Measurements from ENCODE around the gene CHAMP1. TPM values are rescaled to one million over a fixed set of nuclear protein-coding genes. Genes with fewer than 3 reads are reported as not detected.

Gene CHAMP1
- total RNA-seq, 1 donor from 2014 or later = 29.5 TPM

DNA sequence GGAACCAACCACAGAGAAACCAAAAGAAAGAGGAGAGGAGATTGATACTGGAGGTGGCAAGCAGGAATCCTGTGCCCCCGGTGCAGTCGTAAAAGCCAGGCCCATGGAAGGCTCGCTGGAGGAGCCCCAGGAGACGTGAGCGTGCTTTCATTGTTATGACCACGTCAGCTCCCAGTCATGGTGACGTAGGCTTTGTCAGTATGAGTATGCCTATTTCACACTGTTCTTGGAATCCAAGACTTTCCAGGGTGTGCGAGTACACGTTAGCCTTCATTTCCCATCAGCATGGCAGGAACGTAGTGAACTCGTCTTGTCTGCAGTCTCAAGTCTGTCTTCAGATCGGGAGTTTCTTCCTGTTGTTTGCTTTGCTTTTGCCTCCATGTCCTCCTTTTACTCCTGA is 15.4 kb upstream of the CHAMP1 start:
- no peak overlapping the region for H3K4me3 Mint-ChIP-seq (ENCODE audit: unreplicated experiment)
- no peaks in the 10 kb centered on the region for H3K27me3 Mint-ChIP-seq (ENCODE audit: unreplicated experiment)
- peaks cover 4% of the 10 kb centered on the region for H3K4me1 Mint-ChIP-seq (ENCODE audit: low read depth, unreplicated experiment)
- H3K36me3 Mint-ChIP-seq (ENCODE audit: unreplicated experiment) = no peaks in the 10 kb centered on the region
- DNase-seq = no peak
- TF ChIP-seq, protein P1, sequence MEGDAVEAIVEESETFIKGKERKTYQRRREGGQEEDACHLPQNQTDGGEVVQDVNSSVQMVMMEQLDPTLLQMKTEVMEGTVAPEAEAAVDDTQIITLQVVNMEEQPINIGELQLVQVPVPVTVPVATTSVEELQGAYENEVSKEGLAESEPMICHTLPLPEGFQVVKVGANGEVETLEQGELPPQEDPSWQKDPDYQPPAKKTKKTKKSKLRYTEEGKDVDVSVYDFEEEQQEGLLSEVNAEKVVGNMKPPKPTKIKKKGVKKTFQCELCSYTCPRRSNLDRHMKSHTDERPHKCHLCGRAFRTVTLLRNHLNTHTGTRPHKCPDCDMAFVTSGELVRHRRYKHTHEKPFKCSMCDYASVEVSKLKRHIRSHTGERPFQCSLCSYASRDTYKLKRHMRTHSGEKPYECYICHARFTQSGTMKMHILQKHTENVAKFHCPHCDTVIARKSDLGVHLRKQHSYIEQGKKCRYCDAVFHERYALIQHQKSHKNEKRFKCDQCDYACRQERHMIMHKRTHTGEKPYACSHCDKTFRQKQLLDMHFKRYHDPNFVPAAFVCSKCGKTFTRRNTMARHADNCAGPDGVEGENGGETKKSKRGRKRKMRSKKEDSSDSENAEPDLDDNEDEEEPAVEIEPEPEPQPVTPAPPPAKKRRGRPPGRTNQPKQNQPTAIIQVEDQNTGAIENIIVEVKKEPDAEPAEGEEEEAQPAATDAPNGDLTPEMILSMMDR (IDR thresholded peaks at IDR 0.05; ENCODE audit: partially characterized antibody, unreplicated experiment) = no peak
- peaks cover 2% of the 10 kb centered on the region for H3K9me3 Mint-ChIP-seq (ENCODE audit: unreplicated experiment)
- peak overlapping the region; percentile 49 for H3K27ac Mint-ChIP-seq (ENCODE audit: unreplicated experiment)

DNA sequence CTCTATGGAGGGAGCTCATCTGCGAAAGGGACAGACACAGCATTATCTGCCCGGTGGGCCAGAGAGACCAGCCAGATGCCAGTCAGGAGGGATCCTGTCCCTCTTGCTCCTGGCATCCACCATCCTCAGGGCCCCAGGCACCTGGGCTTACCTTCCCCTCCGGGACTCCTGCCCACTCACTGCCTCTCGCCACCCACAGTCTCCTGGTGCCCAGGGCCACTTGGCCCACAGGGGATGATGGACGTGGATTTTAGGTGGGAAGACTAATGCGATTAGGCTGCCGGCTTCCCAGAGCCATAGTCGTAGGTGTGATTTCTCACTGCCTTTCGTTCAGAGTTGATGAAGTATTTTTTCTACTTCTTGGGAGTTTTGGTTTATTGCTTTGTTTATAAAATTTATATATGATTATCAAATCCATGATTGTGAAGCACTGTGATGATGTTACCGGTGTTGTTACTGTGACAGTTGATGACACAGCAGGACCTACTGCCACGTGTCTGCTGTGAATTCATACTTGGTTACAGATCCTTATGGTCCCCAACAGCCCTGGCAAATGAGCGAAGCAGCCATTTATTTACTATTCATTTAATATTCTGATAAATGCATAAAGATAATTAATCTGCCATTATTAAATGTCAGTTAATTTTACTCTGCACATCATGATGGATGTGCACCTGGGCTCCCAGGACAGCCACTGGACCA is 14.5 kb upstream of the CHAMP1 start:
- peaks cover 4% of the 10 kb centered on the region for H3K4me1 Mint-ChIP-seq (ENCODE audit: low read depth, unreplicated experiment)
- H3K9me3 Mint-ChIP-seq (ENCODE audit: unreplicated experiment) = peaks cover 2% of the 10 kb centered on the region
- H3K36me3 Mint-ChIP-seq (ENCODE audit: unreplicated experiment) = no peaks in the 10 kb centered on the region
- no peak for DNase-seq
- TF ChIP-seq, protein P1 (IDR thresholded peaks at IDR 0.05; ENCODE audit: partially characterized antibody, unreplicated experiment) = no peak
- no peak overlapping the region for H3K4me3 Mint-ChIP-seq (ENCODE audit: unreplicated experiment)
- peak overlapping the region; percentile 49 for H3K27ac Mint-ChIP-seq (ENCODE audit: unreplicated experiment)
- no peaks in the 10 kb centered on the region for H3K27me3 Mint-ChIP-seq (ENCODE audit: unreplicated experiment)

DNA sequence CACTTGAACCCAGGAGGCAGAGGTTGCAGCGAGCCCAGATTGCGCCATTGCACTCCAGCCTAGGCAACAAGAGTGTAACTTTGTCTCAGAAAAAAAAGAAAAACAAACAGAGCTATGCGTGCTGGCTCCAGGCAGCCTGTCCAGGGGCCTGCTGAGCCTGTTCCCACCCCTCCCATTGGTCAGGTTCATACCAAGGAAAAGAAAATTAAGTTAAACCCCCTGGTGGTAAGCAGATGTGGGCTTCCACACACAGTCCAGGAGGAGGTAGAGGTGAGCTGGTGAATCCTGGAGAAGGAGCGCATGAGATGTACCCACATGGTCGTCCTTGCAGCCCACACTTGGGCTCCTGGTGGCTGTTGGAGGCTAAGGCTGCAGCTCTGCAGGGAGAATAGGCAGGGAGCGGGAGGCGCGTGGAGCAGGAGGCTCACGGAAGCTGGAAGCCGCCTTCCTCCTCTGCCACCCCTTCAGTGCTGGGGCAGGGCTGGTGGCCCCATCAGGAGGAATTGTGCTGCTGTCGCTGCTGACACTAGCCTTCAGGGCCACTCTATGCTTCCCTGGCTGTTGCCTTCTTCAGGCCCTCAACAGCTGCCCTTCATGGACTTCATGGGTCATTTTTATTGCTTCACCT is 10.5 kb upstream of the CHAMP1 start:
- H3K4me1 Mint-ChIP-seq (ENCODE audit: low read depth, unreplicated experiment) = no peaks in the 10 kb centered on the region
- H3K36me3 Mint-ChIP-seq (ENCODE audit: unreplicated experiment) = no peaks in the 10 kb centered on the region
- H3K27ac Mint-ChIP-seq (ENCODE audit: unreplicated experiment) = no peak overlapping the region
- no peaks in the 10 kb centered on the region for H3K27me3 Mint-ChIP-seq (ENCODE audit: unreplicated experiment)
- H3K4me3 Mint-ChIP-seq (ENCODE audit: unreplicated experiment) = no peak overlapping the region
- no peak for DNase-seq
- TF ChIP-seq, protein P1 (IDR thresholded peaks at IDR 0.05; ENCODE audit: partially characterized antibody, unreplicated experiment) = no peak
- H3K9me3 Mint-ChIP-seq (ENCODE audit: unreplicated experiment) = peaks cover 2% of the 10 kb centered on the region

DNA sequence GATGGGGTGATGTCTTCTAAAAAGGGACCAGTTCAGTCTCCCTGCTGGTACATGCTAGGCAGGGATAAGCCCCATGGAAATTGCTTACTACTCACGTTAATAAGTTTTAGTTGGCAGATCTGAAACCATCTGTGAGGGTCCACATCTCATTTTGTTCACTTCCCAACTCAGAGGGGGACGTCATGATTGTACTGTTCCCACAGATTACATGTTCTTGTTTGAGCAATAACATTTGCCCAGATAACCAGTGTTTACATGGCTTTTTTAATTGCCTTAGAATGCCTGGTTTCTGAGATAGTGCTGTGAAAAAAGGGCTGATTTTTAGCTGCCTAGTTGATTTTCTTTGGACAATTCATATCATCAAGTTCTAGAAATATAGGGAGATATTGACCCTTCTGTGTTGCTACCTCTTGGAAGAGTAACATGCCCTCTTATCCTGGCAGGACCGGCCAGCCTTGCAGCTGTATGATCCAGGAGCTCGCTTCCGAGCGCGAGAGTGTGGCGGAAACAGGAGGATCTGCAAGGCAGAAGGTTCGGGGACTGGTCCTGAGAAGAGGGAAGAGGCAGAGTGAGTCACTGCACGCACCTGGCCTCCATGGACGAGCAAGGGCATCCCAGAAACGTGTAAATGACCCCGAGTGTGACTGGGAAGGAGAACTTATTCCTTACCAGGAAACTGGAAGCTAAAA is 9.8 kb upstream of the CHAMP1 start:
- H3K36me3 Mint-ChIP-seq (ENCODE audit: unreplicated experiment) = no peaks in the 10 kb centered on the region
- no peak for DNase-seq
- no peaks in the 10 kb centered on the region for H3K27me3 Mint-ChIP-seq (ENCODE audit: unreplicated experiment)
- TF ChIP-seq, protein P1 (IDR thresholded peaks at IDR 0.05; ENCODE audit: partially characterized antibody, unreplicated experiment) = no peak
- H3K27ac Mint-ChIP-seq (ENCODE audit: unreplicated experiment) = no peak overlapping the region
- peaks cover 2% of the 10 kb centered on the region for H3K9me3 Mint-ChIP-seq (ENCODE audit: unreplicated experiment)
- H3K4me1 Mint-ChIP-seq (ENCODE audit: low read depth, unreplicated experiment) = peaks cover 3% of the 10 kb centered on the region
- no peak overlapping the region for H3K4me3 Mint-ChIP-seq (ENCODE audit: unreplicated experiment)

DNA sequence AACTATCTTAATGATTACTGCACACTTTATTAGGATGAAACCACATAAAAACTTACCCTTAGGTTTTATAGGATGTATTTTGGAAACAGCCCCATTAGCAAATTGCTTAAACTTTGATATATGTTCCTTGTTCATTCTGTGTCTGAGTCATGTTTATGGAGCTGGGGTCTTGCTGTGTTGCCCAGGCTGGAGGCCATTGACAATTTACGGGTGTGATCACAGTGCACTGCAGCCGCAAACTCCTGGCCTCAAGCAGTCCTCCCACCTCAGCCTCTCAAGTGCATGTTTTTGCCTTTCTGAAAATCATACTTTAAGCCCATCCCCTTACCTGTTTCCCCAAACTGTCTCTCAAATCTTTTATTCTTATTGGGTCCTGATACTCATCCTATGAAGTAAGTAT is 5.2 kb upstream of the CHAMP1 start:
- TF ChIP-seq, protein P1 (IDR thresholded peaks at IDR 0.05; ENCODE audit: partially characterized antibody, unreplicated experiment) = no peak
- no peak for DNase-seq
- H3K27ac Mint-ChIP-seq (ENCODE audit: unreplicated experiment) = peak overlapping the region; percentile 91
- H3K4me3 Mint-ChIP-seq (ENCODE audit: unreplicated experiment) = no peak overlapping the region
- peaks cover 14% of the 10 kb centered on the region for H3K4me1 Mint-ChIP-seq (ENCODE audit: low read depth, unreplicated experiment)
- H3K27me3 Mint-ChIP-seq (ENCODE audit: unreplicated experiment) = peaks cover 7% of the 10 kb centered on the region
- H3K9me3 Mint-ChIP-seq (ENCODE audit: unreplicated experiment) = peaks cover 1% of the 10 kb centered on the region
- H3K36me3 Mint-ChIP-seq (ENCODE audit: unreplicated experiment) = no peaks in the 10 kb centered on the region
